ENCODE data around the gene TM2D3.

TM2D3 gene

GRCh38 chr15:101652098-101652785 lies at the start of gene TM2D3:
TM2D3 (minus strand) TSS chr15:101652381; CDS start chr15:101652361, 20 bp downstream.
- peak; percentile 87 for DNase-seq (ENCODE audit: low read depth, low spot score)

DNA sequence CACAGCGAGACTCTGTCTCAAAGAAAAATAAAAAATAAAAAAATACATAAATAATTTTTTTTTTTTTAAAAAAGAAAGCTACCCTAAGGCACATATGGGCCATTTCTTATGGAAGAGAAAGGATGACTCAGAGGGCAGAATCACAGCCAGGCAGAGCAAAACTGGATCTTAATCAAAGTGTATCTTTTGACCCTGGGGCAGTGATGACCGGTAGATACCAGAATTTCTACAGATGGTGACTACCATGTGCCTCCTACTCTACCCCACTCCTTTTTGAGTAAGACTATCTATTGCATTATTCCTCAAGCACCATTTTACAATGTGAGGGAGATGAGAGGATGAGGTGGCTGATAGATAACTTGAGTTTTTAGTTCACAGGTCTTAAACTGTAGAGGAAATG lies 46.1 kb upstream of the TM2D3 start:
- DNase-seq (ENCODE audit: low read depth, low spot score): no peak

DNA sequence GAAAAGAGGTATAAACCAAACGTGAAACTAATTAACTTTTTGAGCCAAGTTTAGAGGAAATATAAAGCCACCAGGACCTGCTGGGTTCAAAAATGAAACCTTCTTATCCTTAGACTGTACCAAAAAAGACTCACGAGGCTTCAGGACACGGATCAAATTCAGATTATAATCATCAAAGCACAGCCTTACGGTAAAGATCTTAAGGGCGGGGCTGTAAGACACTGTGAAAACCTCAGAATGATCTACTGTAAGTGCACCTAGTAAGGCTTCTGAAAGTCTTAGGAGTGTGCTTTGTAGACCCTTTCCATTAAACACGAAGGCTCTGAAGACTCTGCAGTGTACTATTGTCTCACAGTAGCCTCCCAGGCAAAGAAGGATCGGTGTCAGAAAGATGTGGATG lies 45.3 kb upstream of the TM2D3 start:
- DNase-seq (ENCODE audit: low read depth, low spot score): no peak

DNA sequence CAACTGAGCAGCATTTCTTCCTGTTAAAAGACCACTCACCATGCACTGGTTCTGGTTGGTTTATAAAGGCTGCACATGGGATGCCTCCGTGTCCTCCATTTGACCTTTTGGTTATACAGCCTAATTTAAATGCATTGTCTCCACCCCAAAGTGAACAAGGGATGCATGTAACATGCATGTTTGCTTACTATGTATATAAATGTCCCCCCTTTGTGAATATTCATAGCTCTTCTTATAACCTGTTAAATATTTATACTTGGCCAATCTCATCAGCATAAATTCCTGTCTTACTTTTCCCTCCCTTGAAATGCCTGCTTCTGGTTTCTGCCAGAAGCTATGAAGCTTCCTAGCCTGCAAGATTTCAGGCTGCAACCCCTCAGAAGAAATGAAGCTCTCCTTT lies 44.6 kb upstream of the TM2D3 start:
- DNase-seq (ENCODE audit: low read depth, low spot score): no peak

DNA sequence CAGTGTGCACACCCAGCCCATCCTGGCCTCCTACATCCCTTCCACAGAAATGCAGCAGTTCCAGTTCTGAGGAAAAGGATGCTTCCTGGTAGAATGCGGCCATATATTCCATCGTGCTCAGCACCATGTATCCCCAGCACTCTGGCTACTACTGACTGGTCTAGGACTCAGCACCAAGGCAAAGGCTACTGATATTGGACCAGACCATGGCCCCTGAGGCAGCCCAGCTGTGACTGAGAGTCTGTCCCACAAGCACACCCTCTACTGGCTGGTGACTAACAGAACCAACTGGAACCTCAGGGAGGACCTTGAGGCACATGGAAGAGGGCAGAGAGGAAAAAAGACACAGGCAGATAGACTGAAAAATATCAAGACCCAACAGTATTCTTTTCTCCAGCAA lies 42.1 kb upstream of the TM2D3 start:
- DNase-seq (ENCODE audit: low read depth, low spot score): no peak

DNA sequence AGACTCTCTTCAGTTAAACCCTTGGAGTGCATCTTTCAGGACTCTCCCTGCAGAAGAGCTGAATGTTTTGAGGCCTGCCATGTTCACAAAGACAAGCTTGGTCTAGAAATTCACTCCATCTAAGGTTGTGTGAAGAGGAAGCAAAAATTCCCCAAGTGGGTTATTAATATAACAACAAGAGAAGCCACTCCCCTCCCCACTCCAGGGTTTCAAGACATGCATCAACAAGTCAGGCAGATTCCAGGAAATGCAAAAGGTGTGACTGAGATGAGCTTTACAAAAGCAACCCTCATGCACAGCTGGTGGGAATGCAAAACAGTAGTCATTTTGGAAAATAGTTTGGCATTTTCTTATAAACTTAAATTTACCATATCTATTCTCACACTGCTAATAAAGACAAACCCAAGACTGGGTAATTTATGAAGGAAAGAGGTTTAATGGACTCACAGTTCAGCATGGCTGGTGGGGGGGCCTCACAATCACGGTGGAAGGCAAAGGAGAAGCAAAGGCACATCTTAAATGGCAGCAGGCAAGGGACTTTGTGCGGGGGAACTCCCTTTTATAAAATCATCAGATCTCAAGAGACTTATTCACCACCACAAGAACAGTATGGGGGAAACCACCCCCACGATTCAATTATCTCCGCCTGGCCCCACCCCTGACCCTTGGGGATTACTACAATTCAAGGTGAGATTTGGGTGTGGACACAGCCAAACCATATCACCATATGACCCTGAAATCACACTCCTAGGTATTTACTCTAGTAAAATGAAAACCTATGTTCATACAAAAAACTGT lies 40.8 kb upstream of the TM2D3 start:
- DNase-seq (ENCODE audit: low read depth, low spot score): no peak

DNA sequence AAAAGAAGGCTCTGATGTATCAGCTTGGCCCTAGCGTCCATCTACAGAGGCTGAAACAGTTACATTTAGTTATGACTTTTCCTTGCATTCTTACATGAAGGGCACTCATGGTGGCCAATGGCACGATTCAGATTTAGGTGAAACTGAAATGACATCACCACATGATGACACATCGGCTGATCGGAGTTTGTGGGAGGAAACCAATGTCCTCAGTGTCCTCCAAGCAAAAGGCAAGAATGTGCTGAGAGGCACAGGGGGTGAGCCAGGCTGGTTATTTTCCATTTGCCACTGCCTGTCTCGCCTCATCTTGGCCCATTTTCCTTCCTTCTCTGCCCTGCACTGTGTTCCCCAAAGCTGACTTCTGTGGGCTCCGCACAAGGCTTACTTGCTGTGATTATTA lies 37.7 kb upstream of the TM2D3 start:
- no peak for DNase-seq (ENCODE audit: low read depth, low spot score)

GRCh38 chr15:101686718-101687117 lies 34.5 kb upstream of the TM2D3 start:
- DNase-seq (ENCODE audit: low read depth, low spot score): no peak

GRCh38 chr15:101684877-101685276 lies 32.7 kb upstream of the TM2D3 start:
- no peak for DNase-seq (ENCODE audit: low read depth, low spot score)

- no peak for DNase-seq (ENCODE audit: low read depth, low spot score)
Measured at GRCh38 chr15:101684384-101684783, 32.2 kb upstream of the TM2D3 start.

DNA sequence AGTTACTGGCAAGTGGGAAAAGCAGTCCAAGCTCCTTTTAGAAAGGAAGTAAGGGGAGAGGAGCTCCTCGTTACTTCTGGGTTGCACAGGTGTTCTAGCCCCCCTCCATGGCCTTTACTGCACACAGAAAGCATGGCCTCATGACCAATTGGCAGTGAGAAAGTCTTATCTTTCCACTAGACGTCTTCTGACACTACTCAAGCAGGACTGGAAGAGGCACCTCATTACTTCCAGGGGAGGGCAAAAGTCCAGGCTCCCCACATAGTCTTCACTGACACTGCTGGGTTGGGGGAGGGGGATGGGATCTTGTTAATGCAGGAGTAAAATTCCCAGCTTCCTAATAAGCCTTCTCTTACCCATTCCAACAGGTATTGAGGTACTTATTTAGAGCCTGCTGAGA lies 27.6 kb upstream of the TM2D3 start:
- no peak for DNase-seq (ENCODE audit: low read depth, low spot score)

GRCh38 chr15:101676921-101677329 lies 24.7 kb upstream of the TM2D3 start:
- DNase-seq (ENCODE audit: low read depth, low spot score): no peak

DNA sequence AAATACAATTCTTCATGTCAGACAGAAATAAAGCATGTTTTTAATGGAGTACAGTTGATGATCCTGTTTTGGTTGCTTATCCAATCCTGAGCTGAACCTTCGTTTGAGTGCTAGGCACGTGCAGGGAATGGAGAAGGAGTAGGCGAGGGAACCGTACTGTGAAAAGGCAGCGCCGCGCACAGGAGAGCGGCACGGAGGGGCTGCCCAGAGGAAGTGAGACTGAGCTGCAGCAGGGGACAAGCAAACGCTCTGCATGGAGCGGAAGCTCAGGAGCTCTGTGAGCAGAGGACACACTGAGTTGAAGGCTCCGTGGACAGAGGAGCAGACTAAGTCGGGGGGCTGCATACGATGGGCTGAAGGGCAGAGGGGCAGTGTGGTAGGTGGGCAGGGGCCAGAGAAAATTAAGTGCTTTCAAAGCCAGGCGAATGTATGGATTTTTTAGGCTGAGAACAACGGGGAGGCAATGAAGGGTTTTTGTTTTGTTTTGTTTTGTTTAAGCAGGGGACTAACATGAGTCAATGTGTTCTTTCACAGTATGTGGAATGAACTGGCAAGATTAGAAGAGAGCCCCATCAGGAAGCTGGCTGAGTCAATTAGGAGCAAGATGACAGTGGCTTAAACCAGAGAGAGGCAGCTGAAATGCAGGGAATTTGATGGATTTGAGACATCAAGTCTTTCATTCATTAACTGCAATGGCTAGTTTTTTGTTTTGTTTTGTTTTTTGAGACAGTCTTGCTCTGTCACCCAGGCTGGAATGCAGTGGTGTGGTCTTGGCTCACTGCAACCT lies 23.8 kb upstream of the TM2D3 start:
- no peak for DNase-seq (ENCODE audit: low read depth, low spot score)

- DNase-seq (ENCODE audit: low read depth, low spot score): no peak
Measured at GRCh38 chr15:101675015-101675414, 22.8 kb upstream of the TM2D3 start.

DNA sequence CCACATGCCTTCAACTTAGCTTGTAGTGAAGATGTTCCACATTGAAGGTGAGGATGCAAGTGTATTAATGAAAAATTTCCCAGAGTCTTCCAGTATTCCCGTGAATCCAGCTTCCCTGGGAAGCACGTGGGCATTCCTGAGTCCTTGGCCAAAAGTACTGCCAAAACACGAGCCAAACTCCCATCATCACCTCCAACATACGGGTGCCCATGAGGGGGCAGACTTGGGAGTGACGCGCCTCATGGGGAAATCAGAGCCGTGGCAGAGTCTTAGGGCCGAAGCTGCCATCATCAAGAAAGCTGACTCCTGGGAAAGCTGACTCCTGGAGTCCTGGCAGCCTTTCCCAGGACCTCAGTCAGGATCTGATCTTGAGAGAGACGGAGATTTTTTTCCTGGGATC lies 20.1 kb upstream of the TM2D3 start:
- DNase-seq (ENCODE audit: low read depth, low spot score): no peak

DNA sequence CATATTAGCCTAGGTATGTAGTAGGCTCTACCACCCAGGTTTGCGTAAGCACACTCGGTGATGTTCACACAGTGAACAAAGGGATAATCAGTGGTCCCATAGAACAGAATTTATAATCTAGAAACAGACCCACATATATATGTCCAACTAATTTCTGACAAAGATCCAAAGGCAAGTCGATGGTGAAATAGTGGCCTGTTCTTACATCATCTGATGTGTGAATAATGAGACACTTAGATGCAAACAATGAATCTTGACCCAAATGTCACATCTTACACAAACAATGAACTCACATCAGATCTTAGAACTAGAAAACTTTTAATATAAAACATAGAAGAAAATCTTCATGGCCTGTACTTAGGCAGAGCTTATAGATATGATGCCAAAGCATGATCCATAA lies 17.6 kb upstream of the TM2D3 start:
- DNase-seq (ENCODE audit: low read depth, low spot score): no peak

DNA sequence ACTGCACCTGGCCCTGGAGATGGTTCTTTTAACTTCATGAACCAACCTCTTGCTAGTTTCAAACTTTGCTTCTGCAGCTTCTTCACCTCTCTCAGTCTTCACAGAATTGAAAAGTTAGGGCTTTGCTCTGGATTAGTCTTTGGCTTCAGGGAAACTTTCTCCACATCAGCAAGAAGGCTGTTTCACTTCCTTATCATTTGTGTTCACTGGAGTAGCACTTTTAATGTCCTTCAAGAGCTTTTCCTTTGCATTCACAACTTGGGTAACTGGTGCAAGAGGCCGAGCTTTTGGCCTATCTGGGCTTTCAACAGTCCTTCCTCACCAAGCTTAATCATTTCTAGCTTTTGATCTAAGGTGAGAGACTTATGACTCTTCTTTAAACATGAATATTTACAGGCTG lies 15.7 kb upstream of the TM2D3 start:
- DNase-seq (ENCODE audit: low read depth, low spot score): no peak

DNA sequence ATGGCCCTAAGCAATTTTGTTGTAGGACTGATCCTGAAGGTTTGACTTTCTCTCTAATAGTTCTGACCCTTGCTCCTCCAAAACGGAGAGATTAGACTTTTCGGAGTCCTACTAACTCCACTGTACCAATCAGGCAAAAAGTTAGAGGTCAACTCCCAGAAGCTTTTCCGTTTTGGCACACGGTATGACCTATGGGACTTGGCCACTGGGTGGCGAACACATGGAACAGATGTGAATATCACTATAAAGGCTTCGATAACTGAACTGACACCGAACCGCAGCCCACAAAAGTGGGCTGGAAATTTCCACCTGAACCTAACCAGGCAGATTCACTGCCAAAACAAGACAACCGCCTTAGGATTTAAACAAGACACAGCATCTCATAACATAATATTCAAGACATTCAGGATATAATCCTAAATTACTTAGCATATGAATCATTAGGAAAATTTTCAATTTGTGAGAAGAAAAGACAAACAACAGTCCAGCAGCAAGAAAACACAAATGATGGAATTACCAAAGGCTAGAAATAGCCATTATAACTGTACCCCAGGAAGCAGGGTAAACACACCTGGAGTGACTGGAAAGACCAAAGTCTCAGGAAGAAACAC lies 12.2 kb upstream of the TM2D3 start:
- no peak for DNase-seq (ENCODE audit: low read depth, low spot score)

DNA sequence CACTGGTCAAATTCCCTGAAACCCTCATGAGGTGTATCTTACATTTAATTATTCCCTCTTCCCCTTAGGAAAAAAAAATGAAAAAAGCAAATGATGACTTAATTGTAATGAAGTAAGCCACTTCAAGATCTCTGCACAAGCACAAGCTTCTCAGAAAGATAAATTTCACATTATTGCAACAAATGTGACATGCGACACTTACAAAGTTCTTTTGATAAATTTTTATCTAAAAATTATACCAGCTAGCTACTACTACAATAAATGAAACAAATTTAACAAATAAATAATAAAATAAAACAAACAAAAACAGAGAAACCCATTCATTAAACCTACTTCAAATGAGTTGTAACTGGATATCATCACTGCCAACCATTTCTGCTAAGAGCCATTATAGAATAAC lies 10.0 kb upstream of the TM2D3 start:
- DNase-seq (ENCODE audit: low read depth, low spot score): no peak

- DNase-seq (ENCODE audit: low read depth, low spot score): no peak
Measured at GRCh38 chr15:101660005-101660404, 7.8 kb upstream of the TM2D3 start.

DNA sequence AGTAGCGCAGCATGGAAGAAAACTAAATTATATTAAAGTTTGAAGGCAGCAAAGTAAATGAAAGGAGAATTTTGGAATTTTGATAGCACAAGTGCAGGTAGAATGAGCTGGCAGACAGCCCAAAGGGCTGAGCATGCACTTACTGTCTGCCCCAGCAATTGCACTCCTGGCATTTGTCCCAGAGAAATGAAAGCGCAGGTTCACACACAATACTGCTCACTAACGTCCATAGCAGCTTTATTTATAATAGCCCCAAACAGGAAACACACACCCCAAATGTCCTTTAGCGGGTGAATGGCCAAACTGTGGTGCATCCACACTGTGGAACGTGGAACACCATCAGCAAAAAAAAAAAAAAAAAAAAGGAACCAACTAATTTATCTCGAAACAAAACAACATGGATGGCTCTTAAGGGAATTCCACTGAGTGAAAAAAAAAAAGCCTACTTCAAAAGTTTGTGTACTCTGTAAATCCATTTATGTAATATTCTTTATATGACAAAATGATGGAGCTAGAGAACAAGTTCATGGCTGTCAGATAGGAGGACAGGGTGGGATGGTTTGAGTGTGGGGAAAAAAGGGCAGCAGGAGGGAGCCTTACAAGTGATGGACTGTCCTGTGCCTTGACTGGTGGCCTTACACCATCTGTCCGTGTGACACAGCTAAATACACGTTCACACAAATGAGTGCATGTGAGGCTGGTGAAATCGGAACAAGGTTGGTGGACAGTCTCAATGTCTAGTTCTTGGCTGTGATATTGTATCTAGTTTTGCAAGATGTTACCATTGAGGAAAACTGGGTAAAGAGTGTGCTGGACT lies 6.0 kb upstream of the TM2D3 start:
- no peak for DNase-seq (ENCODE audit: low read depth, low spot score)
